SH-SY5Y (cell line): Measurements from ENCODE around the gene CEACAM21.

Experiments used
- GATA2 ChIP-seq: IDR thresholded peaks from 2 replicates; pipeline ENCODE4 v1.6.1; 2011; ENCODE audit warnings: mild to moderate bottlenecking, low read depth, low read length
- GATA3 ChIP-seq: IDR thresholded peaks from 2 replicates; pipeline ENCODE4 v1.6.1; 2011; ENCODE audit warnings: low read depth, mild to moderate bottlenecking, low read length, moderate library complexity

GRCh38 chr19:41626278-41626677 is 50.3 kb downstream of the CEACAM21 start:
- TF ChIP-seq GATA2 (no peak), GATA3 (no peak)
